Muscle of leg (tissue), 11 donors: ENCODE data around the gene ANKS1A. TPM values are rescaled to one million over a fixed set of nuclear protein-coding genes. Genes with fewer than 3 reads are reported as not detected.
"Not testable (repeated sequence)": the region's sequence is repeated elsewhere in the genome, so short reads cannot be mapped to it uniquely, and the experiment has no call there.

Experiments
- DNase-seq: peaks from one replicate; pipeline ENCODE4 v3.0.0; 2013
- H3K27ac ChIP-seq: one replicate; pipeline ENCODE4 v1.5.1; 2013; ENCODE audit warnings: mild to moderate bottlenecking, low read length, control low read depth
- H3K27me3 ChIP-seq: one replicate; pipeline ENCODE4 v1.6.1; 2013; ENCODE audit warnings: low read length; ENCODE audit not compliant: control insufficient read depth, insufficient read depth
- H3K36me3 ChIP-seq: one replicate; pipeline ENCODE4 v1.6.1; 2013; ENCODE audit warnings: low read length; ENCODE audit not compliant: control insufficient read depth, insufficient read depth
- H3K4me1 ChIP-seq: one replicate; pipeline ENCODE4 v1.6.1; 2013; ENCODE audit warnings: low read length; ENCODE audit not compliant: control insufficient read depth, insufficient read depth
- H3K4me3 ChIP-seq: one replicate; pipeline ENCODE4 v1.5.1; 2013; ENCODE audit warnings: low read length, control low read depth
- H3K9me3 ChIP-seq: replicated peaks from 2 replicates; pipeline ENCODE4 v1.6.1; 2013; ENCODE audit warnings: low read depth, low read length; ENCODE audit not compliant: control insufficient read depth
- WGBS: methylation state at CpG from one replicate; pipeline ENCODE4 v1.1.5; 2013; ENCODE audit warnings: missing lambda C conversion rate; ENCODE audit not compliant: insufficient coverage; 5-methylcytosine and 5-hydroxymethylcytosine counted together
- polyA plus RNA-seq, 8 donors: library from polyadenylated mRNA; unstranded; fragments of 120-200 nt; gene quantifications; one replicate each; pipeline versions ENCODE4 v1.2.1 to v1.2.3, GENCODE V29; 2013; ENCODE audit warnings: inconsistent platforms in 1 of 8, low replicate concordance in 1 of 8; ENCODE audit not compliant: insufficient read length in 8 of 8, insufficient read depth in 1 of 8
- total RNA-seq: library from RNA; stranded (reverse); fragments of 120-200 nt; gene quantifications from one replicate; pipeline ENCODE4 v1.2.4, GENCODE V29; 2013

The ANKS1A gene
- total and polyA plus RNA-seq, 9 donors, result 22.7 to 56.0 (median 39.8) TPM

DNA sequence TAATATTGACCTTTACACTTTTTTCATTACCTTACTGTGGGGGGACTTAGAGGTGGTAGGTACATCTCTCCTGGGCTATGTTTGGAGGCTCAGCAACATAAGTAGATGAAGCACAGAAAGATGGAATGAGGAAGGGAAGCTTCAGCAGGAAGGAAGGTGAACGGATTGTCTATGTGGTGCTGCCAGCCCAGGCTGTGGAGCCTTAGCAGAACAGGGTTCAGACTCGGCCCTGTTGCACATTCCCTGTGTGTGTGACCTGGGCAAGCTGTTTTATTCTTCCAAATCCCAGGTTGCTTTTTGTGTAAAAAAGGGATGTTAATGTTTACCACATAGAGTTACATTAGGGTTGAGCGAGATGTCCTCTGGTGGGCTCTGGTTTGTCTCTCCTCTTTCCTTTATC, 41.2 kb downstream of the ANKS1A start:
- WGBS, result 69% methylated on average over 2 of the region's 3 CpGs
- Histone ChIP-seq H3K27me3 (no peaks in the 10 kb centered on the region), H3K4me3 (no peak overlapping the region), H3K27ac (no peak overlapping the region), H3K9me3 (no peaks in the 10 kb centered on the region), H3K36me3 (no peaks in the 10 kb centered on the region), H3K4me1 (peaks cover 8% of the 10 kb centered on the region)
- no peak for DNase-seq

DNA sequence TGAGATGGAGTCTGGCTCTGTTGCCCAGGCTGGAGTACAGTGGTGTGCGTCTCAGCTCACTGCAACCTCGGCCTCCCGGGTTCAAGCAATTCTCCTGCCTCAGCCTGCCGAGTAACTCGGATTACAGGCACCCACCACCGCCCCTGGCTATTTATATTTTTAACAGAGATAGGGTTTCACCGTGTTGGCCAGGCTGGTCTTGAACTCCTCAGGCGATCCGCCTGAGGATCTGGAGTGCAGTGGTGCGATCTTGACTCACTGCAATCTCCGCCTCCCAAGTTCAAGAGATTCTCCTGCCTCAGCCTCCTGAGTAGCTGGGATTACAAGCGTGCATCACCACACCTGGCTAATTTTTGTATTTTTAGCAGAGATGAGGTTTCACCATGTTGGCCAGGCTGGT, 43.1 kb downstream of the ANKS1A start:
- H3K4me3 ChIP-seq, H3K27ac ChIP-seq, H3K9me3 ChIP-seq, DNase-seq, H3K27me3 ChIP-seq, H3K36me3 ChIP-seq, H3K4me1 ChIP-seq: not testable (repeated sequence)
- WGBS, result 94% methylated on average over 11 of the region's 12 CpGs

DNA sequence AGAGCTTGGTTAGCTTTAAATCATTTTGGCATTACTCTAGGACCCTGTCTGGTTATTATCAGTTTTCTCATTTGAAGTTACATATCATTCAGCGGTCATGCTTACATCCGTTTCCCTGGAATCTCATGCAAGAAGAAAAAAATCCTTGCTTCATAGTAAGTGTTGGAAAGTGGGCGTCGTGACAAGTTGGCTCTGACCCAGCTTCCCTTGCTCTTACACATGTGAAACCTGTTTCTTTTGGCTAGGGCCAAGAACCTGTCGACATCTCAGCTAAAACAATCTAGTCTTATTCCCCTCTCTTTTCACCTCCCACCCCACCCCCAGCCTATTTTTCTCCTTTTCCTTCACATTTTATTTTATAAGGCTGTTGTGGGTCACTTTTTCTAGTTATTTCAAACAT, 45.5 kb downstream of the ANKS1A start:
- no peaks in the 10 kb centered on the region for H3K27me3 ChIP-seq
- H3K4me1 ChIP-seq, result peaks cover 8% of the 10 kb centered on the region
- H3K9me3 ChIP-seq, result no peaks in the 10 kb centered on the region
- no peak overlapping the region for H3K27ac ChIP-seq
- H3K4me3 ChIP-seq, result no peak overlapping the region
- DNase-seq, result peak; percentile 87
- WGBS, result no CpG with 5 or more reads among the region's 5 CpGs
- H3K36me3 ChIP-seq, result no peaks in the 10 kb centered on the region

DNA sequence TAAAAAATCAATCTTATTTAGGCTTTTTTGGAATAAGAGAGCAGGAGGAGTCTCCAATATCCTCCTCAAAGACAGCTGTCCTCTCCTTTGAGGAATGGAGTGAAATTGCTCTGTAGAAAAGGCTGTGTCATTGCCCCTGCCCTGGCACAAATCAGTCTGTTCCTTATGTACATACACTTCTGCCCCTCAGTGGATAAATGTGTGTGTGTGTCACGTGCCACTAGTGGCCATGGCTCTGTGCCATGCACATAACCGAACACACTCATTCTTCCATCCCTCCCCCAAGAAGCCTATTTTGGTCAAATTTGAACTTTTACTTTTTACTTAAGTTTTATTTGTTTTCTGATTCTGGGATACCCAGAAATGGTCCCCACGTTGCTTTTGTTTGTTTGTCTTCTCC, 49.2 kb downstream of the ANKS1A start:
- no peaks in the 10 kb centered on the region for H3K9me3 ChIP-seq
- H3K4me3 ChIP-seq, result no peak overlapping the region
- no peak overlapping the region for H3K27ac ChIP-seq
- H3K27me3 ChIP-seq, result no peaks in the 10 kb centered on the region
- peaks cover 8% of the 10 kb centered on the region for H3K4me1 ChIP-seq
- WGBS, result no CpG with 5 or more reads among the region's 3 CpGs
- DNase-seq, result no peak
- H3K36me3 ChIP-seq, result no peaks in the 10 kb centered on the region

DNA sequence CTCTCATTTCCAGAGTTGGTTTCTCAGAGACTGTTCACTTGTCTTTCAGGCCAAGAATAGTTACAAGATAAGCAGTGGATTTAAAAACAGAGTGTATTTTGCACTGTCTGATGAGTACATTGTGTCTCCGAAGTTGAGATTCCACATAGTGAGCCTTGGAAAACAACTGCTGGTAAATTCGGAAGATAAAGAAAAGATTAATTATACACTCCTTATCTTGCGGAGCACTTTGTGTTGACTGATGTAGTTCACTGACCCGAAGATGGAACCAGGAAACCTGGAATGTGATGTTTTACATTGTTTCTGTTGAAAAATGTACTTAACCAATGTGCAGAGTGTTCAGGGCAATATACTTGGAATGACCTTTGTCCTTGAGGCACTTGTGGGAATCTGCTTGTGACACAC, 51.0 kb downstream of the ANKS1A start:
- 83% methylated on average over 1 of the region's 4 CpGs for WGBS
- no peaks in the 10 kb centered on the region for H3K9me3 ChIP-seq
- H3K4me3 ChIP-seq, result no peak overlapping the region
- DNase-seq, result no peak
- H3K4me1 ChIP-seq, result peaks cover 2% of the 10 kb centered on the region
- no peak overlapping the region for H3K27ac ChIP-seq
- H3K36me3 ChIP-seq, result no peaks in the 10 kb centered on the region
- H3K27me3 ChIP-seq, result no peaks in the 10 kb centered on the region

DNA sequence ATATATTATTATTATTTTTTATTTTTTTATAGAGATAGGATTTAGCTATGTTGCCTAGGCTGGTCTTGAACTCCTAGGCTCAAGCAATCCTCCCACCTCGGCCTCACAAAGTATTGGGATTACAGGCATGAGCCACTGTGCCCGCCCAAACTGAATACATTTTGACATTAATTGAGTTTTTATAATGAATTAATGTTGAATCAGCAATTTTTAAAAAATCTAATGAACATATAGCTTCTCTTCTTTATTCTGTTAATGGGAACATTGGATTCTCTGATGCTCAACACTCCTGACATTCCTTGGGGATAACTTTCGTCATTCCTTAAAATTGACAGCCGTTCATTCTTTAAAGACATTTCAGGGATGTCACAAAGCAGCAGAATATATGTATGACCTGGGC, 52.4 kb downstream of the ANKS1A start:
- Histone ChIP-seq H3K27ac (no peak overlapping the region), H3K36me3 (no peaks in the 10 kb centered on the region), H3K9me3 (no peaks in the 10 kb centered on the region), H3K4me1 (no peaks in the 10 kb centered on the region), H3K4me3 (no peak overlapping the region), H3K27me3 (no peaks in the 10 kb centered on the region)
- no CpG with 5 or more reads among the region's 4 CpGs for WGBS
- no peak for DNase-seq

DNA sequence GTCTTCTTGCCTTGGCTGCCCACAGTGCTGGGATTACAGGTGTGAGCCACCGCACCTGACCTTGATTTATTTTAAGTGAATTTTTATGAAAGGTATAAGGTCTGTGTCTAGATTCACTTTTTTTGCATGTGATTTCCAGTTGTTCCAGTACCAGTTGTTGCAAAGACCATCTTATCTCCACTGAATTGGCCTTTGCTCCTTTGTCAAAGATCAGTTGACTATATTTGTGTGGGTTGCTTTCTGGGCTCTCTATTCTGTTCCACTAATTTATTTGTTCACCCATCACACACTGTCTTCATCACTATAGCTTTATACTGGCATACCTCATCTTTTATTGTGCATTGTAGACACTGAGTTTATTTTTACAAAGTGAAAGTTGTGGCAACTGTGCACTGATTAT, 56.3 kb downstream of the ANKS1A start:
- Histone ChIP-seq H3K27me3 (no peaks in the 10 kb centered on the region), H3K36me3 (no peaks in the 10 kb centered on the region), H3K9me3 (no peaks in the 10 kb centered on the region), H3K4me3 (no peak overlapping the region), H3K4me1 (no peaks in the 10 kb centered on the region), H3K27ac (no peak overlapping the region)
- no peak for DNase-seq
- no CpG with 5 or more reads among the region's 1 CpG for WGBS

DNA sequence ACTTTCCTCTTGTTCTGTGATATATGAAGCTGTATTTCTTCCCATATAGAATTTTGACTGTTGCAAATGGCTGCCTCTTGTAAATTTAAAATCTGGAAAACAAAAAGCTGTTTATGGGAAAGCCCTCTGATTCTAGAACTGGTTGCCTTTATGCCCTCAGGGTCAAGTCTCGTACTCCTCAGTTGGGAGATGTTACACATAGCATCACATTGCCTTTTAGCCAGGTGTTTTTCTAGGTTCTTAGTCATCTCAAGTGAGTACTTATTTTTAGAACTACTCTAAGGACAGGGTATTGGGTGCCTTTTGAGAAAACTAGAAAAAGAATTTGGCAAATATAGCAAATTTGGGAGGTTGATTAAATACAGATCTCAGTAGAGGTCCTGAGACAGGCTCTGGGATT, 58.5 kb downstream of the ANKS1A start:
- Histone ChIP-seq H3K36me3 (no peaks in the 10 kb centered on the region), H3K27ac (no peak overlapping the region), H3K9me3 (no peaks in the 10 kb centered on the region), H3K27me3 (no peaks in the 10 kb centered on the region), H3K4me3 (no peak overlapping the region), H3K4me1 (no peaks in the 10 kb centered on the region)
- WGBS, result no CpG with 5 or more reads among the region's 1 CpG
- DNase-seq, result no peak

DNA sequence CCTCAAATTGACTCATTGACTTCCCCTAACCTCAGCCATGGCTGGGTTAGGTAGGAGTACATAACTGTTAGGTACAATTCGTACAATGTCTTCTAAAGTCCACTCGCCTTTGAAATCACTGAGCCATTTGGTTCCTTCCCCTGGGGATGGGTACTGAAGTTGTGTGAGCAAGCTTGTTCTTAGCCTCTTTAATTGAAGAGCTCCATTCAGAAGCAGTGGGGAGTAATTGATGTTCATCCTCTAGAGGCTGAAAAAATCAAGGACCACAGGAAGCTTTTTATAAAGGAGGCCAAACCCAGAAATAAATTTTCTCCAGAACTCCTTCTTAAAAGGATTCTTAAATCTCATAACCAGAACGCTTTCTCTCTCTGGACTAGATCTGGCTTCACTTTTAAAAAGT, 60.6 kb downstream of the ANKS1A start:
- Histone ChIP-seq H3K4me3 (no peak overlapping the region), H3K9me3 (no peaks in the 10 kb centered on the region), H3K27me3 (no peaks in the 10 kb centered on the region), H3K27ac (no peak overlapping the region), H3K36me3 (no peaks in the 10 kb centered on the region), H3K4me1 (no peaks in the 10 kb centered on the region)
- 92% methylated on average over 2 of the region's 3 CpGs for WGBS
- DNase-seq, result no peak

DNA sequence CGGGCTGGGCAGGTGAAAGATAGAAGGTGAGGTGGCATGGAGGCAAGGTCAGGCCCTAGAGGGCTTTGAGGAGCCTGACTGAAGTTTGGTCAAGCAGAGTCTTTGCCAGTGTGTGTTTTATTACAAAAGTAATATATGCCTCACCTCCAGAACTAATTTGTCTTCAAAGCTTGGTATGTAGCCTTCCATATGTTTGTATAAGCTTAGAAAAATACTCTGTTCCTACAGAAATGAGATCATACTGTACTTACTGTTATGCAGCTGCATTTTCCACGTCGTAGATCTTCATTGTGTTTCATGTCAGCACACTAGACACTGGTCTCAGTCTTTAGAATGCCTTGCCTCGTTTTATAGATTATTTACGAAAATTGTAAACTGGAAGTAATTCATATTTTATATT, 61.8 kb downstream of the ANKS1A start:
- DNase-seq, result no peak
- Histone ChIP-seq H3K9me3 (no peaks in the 10 kb centered on the region), H3K36me3 (no peaks in the 10 kb centered on the region), H3K4me1 (no peaks in the 10 kb centered on the region), H3K27ac (no peak overlapping the region), H3K4me3 (no peak overlapping the region), H3K27me3 (no peaks in the 10 kb centered on the region)
- WGBS, result no CpG with 5 or more reads among the region's 5 CpGs

DNA sequence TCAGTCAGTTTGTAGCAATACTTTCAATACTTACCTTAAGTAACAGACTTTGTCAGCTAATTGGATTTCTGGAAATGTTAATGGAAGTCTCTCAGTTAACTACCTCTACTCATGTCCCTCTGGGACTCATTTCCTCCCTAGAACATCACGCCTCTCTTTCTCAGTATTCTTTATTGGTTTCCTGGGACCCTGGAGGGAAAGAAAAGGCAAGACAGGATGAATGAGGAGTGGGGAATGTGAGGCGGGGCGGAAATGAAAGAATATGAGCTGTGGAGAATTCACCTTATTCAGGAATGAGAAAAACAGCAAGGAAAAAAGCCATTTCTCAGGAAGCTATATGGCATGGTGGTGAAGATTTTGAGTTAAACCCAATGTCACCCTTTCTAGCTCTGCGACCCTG, 62.7 kb downstream of the ANKS1A start:
- Histone ChIP-seq H3K27ac (no peak overlapping the region), H3K9me3 (no peaks in the 10 kb centered on the region), H3K27me3 (no peaks in the 10 kb centered on the region), H3K36me3 (no peaks in the 10 kb centered on the region), H3K4me1 (peaks cover 3% of the 10 kb centered on the region), H3K4me3 (no peak overlapping the region)
- WGBS, result 36% methylated on average over 2 of the region's 4 CpGs
- no peak for DNase-seq
